HEK293 (cell line): ENCODE results near the gene CNN1.

ENCODE experiments used
- CTCF ChIA-PET: fragments of 350-600 bp; formaldehyde crosslinking; extraction: SDS; loops from one replicate; lab custom pipeline; 2021; ENCODE audit warnings: antibody characterized with exemption; lab: Yijun Ruan, JAX
- POLR2A ChIA-PET: fragments of 300-600 bp; formaldehyde crosslinking; extraction: SDS; loops from one replicate; lab custom pipeline; 2020; ENCODE audit warnings: antibody characterized with exemption, inconsistent platforms; lab: Yijun Ruan, JAX
- H3K27ac ChIP-seq: fragments of 200-500 bp; sonication (Bioruptor generic); 2 replicates; pipeline ENCODE4 v1.5.1; 2014; ENCODE audit warnings: low read depth, low read length, control low read depth, inconsistent platforms; ENCODE audit errors: extremely low read depth
- H3K36me3 ChIP-seq, 2 experiments: fragments of 200-500 bp in 1 of 2; sonication (Bioruptor generic) in 1 of 2; 1 replicate in 1 of 2; 2 replicates in 1 of 2; pipeline ENCODE4 v1.5.1; 2014 to 2017; ENCODE audit warnings: inconsistent platforms in 2 of 2, low read length in 2 of 2; ENCODE audit not compliant: control insufficient read depth in 2 of 2, insufficient read depth in 1 of 2
- H3K4me1 ChIP-seq: fragments of 200-500 bp; sonication (Bioruptor generic); 2 replicates; pipeline ENCODE4 v1.5.1; 2014; ENCODE audit warnings: mild to moderate bottlenecking, low read length, inconsistent platforms; ENCODE audit not compliant: control insufficient read depth, insufficient read depth
- H3K4me3 ChIP-seq: 2 replicates; pipeline ENCODE4 v1.5.1; 2011; ENCODE audit warnings: low read depth, mild to moderate bottlenecking, control low read depth, low read length, moderate library complexity
- H3K9me3 ChIP-seq: fragments of 200-500 bp; sonication (Bioruptor generic); 2 replicates; pipeline ENCODE4 v1.5.1; 2014; ENCODE audit warnings: low read depth, low read length, inconsistent platforms; ENCODE audit not compliant: control insufficient read depth, insufficient read depth
- GLI4 ChIP-seq: fragments of 450-650 bp; formaldehyde crosslinking; IDR thresholded peaks from 2 replicates; pipeline ENCODE4 v1.5.1; 2016; ENCODE audit warnings: missing biosample characterization, missing genetic modification characterization
- KLF9 ChIP-seq: fragments of 450-650 bp; formaldehyde crosslinking; IDR thresholded peaks from 2 replicates; pipeline ENCODE4 v1.5.1; 2016; ENCODE audit warnings: missing biosample characterization, missing genetic modification characterization, low read depth
- OSR2 ChIP-seq: fragments of 450-650 bp; formaldehyde crosslinking; IDR thresholded peaks from 2 replicates; pipeline ENCODE4 v1.5.1; 2016; ENCODE audit warnings: missing biosample characterization, missing genetic modification characterization
- SCRT2 ChIP-seq: fragments of 450-650 bp; formaldehyde crosslinking; IDR thresholded peaks from 2 replicates; pipeline ENCODE4 v1.5.1; 2016; ENCODE audit warnings: missing biosample characterization, missing genetic modification characterization
- SETDB1 ChIP-seq: IDR thresholded peaks from one replicate; pipeline ENCODE4 v1.6.1; 2017; ENCODE audit warnings: mild to moderate bottlenecking, low read length, moderate library complexity, mixed read lengths; ENCODE audit not compliant: insufficient read length
- WT1 ChIP-seq: fragments of 450-650 bp; formaldehyde crosslinking; IDR thresholded peaks from 2 replicates; pipeline ENCODE4 v1.5.1; 2016; ENCODE audit warnings: missing biosample characterization, missing genetic modification characterization
- ZBTB17 ChIP-seq: fragments of 450-650 bp; formaldehyde crosslinking; IDR thresholded peaks from 2 replicates; pipeline ENCODE4 v1.5.1; 2016; ENCODE audit warnings: missing biosample characterization, missing genetic modification characterization
- ZBTB20 ChIP-seq: fragments of 450-650 bp; formaldehyde crosslinking; IDR thresholded peaks from 2 replicates; pipeline ENCODE4 v1.5.1; 2016; ENCODE audit warnings: missing biosample characterization, missing genetic modification characterization
- ZBTB48 ChIP-seq: fragments of 450-650 bp; formaldehyde crosslinking; IDR thresholded peaks from 2 replicates; pipeline ENCODE4 v1.5.1; 2016; ENCODE audit warnings: missing biosample characterization, missing genetic modification characterization
- ZNF174 ChIP-seq: fragments of 450-650 bp; formaldehyde crosslinking; IDR thresholded peaks from 2 replicates; pipeline ENCODE4 v1.5.0; 2017; ENCODE audit warnings: missing biosample characterization, mild to moderate bottlenecking, missing genetic modification characterization
- ZNF19 ChIP-seq: fragments of 450-650 bp; formaldehyde crosslinking; IDR thresholded peaks from 2 replicates; pipeline ENCODE4; 2016; ENCODE audit warnings: missing biosample characterization, missing genetic modification characterization, low read depth
- ZNF302 ChIP-seq: fragments of 450-650 bp; formaldehyde crosslinking; IDR thresholded peaks from 2 replicates; pipeline ENCODE4 v1.5.1; 2016; ENCODE audit warnings: missing biosample characterization, missing genetic modification characterization, low read depth
- ZNF335 ChIP-seq: fragments of 450-650 bp; formaldehyde crosslinking; conservative IDR thresholded peaks from 2 replicates; pipeline ENCODE4 v1.5.1; 2016; ENCODE audit warnings: missing biosample characterization, missing genetic modification characterization
- ZNF341 ChIP-seq: fragments of 450-650 bp; formaldehyde crosslinking; IDR thresholded peaks from 2 replicates; pipeline ENCODE4; 2016; ENCODE audit warnings: low read depth, missing biosample characterization, missing genetic modification characterization
- ZNF510 ChIP-seq: fragments of 450-650 bp; formaldehyde crosslinking; IDR thresholded peaks from 2 replicates; pipeline ENCODE4 v1.5.1; 2018; ENCODE audit warnings: mild to moderate bottlenecking, missing genetic modification characterization, missing biosample characterization; ENCODE audit not compliant: insufficient replicate concordance
- ZNF544 ChIP-seq: fragments of 450-650 bp; formaldehyde crosslinking; IDR thresholded peaks from 2 replicates; pipeline ENCODE4 v1.5.0; 2017; ENCODE audit warnings: missing biosample characterization, missing genetic modification characterization
- ZNF654 ChIP-seq: fragments of 450-650 bp; formaldehyde crosslinking; IDR thresholded peaks from 2 replicates; pipeline ENCODE4 v1.5.1; 2016; ENCODE audit warnings: low read depth, missing biosample characterization, missing genetic modification characterization
- ZNF658 ChIP-seq: fragments of 450-650 bp; formaldehyde crosslinking; IDR thresholded peaks from 2 replicates; pipeline ENCODE4; 2016; ENCODE audit warnings: missing biosample characterization, missing genetic modification characterization
- ZNF670 ChIP-seq: fragments of 450-650 bp; formaldehyde crosslinking; IDR thresholded peaks from 2 replicates; pipeline ENCODE4 v1.5.1; 2016; ENCODE audit warnings: missing biosample characterization, missing genetic modification characterization, low read depth
- ZNF776 ChIP-seq: fragments of 450-650 bp; formaldehyde crosslinking; IDR thresholded peaks from 2 replicates; pipeline ENCODE4 v1.5.0; 2017; ENCODE audit warnings: missing biosample characterization, missing genetic modification characterization, borderline replicate concordance
- TF ChIP-seq, protein P1 (sequence below): fragments of 450-650 bp; formaldehyde crosslinking; IDR thresholded peaks from 2 replicates; pipeline ENCODE4 v1.5.1; 2016; ENCODE audit warnings: missing biosample characterization, missing genetic modification characterization, borderline replicate concordance
- TF ChIP-seq, protein P2 (sequence below): fragments of 450-650 bp; formaldehyde crosslinking; IDR thresholded peaks from 2 replicates; pipeline ENCODE4 v1.5.1; 2017; ENCODE audit warnings: missing biosample characterization, missing genetic modification characterization
- TF ChIP-seq, protein P3 (sequence below): fragments of 450-650 bp; formaldehyde crosslinking; IDR thresholded peaks from 2 replicates; pipeline ENCODE4 v1.5.1; 2016; ENCODE audit warnings: missing biosample characterization, missing genetic modification characterization

Gene CNN1

DNA sequence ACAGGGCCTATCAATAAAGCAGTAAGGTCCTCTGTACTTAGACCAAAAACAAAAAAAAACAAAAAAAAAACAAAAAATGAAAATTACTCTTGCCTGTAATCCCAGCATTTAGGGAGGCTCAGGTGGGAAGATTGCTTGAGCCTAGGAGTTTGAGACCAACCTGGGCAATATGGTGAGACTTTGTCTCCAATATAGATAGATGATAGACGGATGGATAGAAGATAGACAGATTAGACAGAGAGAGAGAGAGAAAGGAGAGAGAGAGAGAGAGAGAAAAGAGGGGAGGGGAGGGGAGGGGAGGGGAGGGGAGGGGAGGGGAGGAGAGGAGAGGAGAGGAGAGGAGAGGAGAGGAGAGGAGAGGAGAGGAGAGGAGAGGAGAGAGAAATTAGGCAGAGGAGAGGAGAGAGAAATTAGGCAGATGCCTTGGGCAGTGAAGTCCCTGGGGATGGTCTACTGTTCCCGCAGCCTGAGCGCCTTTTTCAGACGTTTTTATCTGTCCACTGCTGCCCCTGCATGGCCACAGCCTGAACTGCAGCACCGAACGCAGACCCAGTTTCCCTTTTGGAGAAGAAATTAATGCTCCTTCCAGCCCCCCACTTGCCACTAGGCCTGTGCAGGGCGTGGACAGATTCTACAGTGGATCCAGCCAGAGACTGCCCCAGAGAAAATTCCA is 48.8 kb downstream of the CNN1 start (continued):
- TF ChIP-seq, protein P1, sequence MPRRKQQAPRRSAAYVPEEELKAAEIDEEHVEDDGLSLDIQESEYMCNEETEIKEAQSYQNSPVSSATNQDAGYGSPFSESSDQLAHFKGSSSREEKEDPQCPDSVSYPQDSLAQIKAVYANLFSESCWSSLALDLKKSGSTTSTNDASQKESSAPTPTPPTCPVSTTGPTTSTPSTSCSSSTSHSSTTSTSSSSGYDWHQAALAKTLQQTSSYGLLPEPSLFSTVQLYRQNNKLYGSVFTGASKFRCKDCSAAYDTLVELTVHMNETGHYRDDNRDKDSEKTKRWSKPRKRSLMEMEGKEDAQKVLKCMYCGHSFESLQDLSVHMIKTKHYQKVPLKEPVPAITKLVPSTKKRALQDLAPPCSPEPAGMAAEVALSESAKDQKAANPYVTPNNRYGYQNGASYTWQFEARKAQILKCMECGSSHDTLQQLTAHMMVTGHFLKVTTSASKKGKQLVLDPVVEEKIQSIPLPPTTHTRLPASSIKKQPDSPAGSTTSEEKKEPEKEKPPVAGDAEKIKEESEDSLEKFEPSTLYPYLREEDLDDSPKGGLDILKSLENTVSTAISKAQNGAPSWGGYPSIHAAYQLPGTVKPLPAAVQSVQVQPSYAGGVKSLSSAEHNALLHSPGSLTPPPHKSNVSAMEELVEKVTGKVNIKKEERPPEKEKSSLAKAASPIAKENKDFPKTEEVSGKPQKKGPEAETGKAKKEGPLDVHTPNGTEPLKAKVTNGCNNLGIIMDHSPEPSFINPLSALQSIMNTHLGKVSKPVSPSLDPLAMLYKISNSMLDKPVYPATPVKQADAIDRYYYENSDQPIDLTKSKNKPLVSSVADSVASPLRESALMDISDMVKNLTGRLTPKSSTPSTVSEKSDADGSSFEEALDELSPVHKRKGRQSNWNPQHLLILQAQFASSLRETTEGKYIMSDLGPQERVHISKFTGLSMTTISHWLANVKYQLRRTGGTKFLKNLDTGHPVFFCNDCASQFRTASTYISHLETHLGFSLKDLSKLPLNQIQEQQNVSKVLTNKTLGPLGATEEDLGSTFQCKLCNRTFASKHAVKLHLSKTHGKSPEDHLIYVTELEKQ (tag by site-specific recombination): no peak
- TF ChIP-seq ZNF670 (tag by site-specific recombination) (no peak), GLI4 (no peak), ZNF654 (tag by site-specific recombination) (peak; percentile 81), ZNF302 (tag by site-specific recombination) (no peak), ZBTB20 (tag by site-specific recombination) (no peak)

DNA sequence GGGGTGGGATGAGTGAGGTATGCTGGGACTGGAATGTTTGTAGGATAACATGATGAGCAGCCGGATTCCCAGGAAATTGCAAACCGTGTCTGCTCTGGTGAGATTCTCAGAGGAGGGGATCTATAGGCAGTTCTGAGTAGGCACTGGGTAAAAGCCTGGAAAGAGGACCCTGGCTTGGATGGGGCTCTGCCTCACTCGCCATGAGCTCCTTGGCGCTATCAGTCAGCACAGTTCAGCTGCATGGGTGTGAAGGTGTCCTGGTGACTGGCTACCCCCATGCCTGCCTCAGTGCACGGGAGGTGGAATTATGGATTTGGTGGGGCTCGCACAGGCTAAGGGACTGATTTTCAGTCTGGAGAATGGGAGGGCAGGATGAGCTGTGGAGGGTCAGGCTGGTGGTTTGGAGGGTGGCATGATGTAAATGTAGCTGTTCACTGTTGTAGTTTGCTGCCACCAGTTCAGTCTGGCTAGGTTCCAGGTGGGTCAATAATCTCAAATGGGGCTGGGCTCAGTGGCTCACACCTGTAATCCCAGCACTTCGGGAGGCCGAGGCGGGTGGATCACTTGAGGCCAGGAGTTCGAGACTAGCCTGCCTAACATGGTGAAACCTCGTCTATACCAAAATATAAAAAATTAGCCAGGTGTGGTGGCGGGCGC is 49.5 kb downstream of the CNN1 start:
- Histone ChIP-seq H3K9me3 (no peaks in the 10 kb centered on the region), H3K27ac (no peak overlapping the region), H3K36me3 (no peaks in the 10 kb centered on the region), H3K4me1 (no peaks in the 10 kb centered on the region), H3K4me3 (no peak overlapping the region)
- CTCF ChIA-PET: interaction anchor here (0.7 to 1.5 kb wide), 8 partner anchors 19 to 344 kb away, joined by 3 to 4 read pairs (median 3); partner anchors contain the start of gene ELOF1
- TF ChIP-seq ZNF335 (tag by site-specific recombination): peak; percentile 52
- no peak for TF ChIP-seq ZNF510
- TF ChIP-seq ZNF658 (tag by site-specific recombination): no peak
- POLR2A ChIA-PET: interaction anchor here (0.8 kb wide), 1 partner anchor 29 kb away, joined by 4 read pairs; the partner anchor contains the start of gene ELOF1

DNA sequence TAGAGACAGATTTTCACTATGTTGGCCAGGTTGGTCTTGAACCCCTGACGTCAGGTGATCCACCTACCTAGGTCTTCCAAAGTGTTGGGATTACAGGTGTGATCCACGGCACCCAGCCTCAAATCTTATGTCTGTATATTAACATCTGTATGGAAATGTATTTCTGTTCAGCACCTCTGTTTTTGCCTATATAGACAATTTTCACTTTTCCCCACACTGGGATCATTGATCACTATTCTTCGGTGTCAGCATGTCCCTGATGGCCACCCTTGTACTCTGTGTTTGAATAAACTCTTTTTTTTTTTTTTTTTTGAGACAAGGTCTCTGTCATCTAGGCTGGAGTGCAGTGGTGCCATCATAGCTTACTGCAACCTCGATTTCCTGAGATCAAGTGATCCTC is 55.4 kb downstream of the CNN1 start:
- Histone ChIP-seq H3K4me1 (no peaks in the 10 kb centered on the region), H3K9me3 (no peaks in the 10 kb centered on the region), H3K27ac (no peak overlapping the region), H3K4me3 (no peak overlapping the region), H3K36me3 (peaks cover 5 to 6% of the 10 kb centered on the region in 2 experiments; a peak in 2 of 3 replicates)
- TF ChIP-seq ZNF174 (tag by site-specific recombination): no peak
- ChIA-PET CTCF (interaction anchor here (0.5 kb wide), 1 partner anchor 360 kb away, joined by 4 read pairs; no protein-coding TSS in a partner anchor), POLR2A (interaction anchor here (0.6 kb wide), 1 partner anchor 28 kb away, joined by 3 read pairs; no protein-coding TSS in a partner anchor)

DNA sequence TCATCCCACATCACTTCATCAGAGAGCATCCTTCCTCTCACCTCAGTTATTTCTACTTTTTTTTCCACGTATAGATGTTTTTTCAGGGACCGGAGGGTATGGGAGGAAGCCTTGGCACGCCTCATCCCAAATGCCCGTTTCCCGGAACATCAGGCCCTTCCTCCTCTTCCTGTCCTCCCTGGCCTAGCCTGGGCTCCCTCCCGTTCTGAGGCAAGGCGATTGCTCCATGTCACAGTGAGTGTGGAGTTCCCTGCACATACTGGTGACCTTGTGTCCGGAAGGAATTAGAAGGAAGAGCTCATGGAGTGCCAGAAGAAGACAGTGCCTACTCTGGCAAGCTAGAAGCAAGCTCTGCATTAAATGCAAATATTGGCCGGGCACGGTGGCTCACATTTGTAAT is 57.5 kb downstream of the CNN1 start:
- Histone ChIP-seq H3K4me3 (no peak overlapping the region), H3K4me1 (no peaks in the 10 kb centered on the region), H3K36me3 (peaks cover 8 to 10% of the 10 kb centered on the region in 2 experiments; a peak in 2 of 3 replicates), H3K9me3 (no peaks in the 10 kb centered on the region), H3K27ac (no peak overlapping the region)
- POLR2A ChIA-PET: interaction anchor here (0.6 kb wide), 1 partner anchor 439 kb away, joined by 4 read pairs; no protein-coding TSS in a partner anchor
- CTCF ChIA-PET: interaction anchor here (0.6 to 0.8 kb wide), 2 partner anchors 36 to 297 kb away, joined by 3 read pairs; no protein-coding TSS in a partner anchor
- TF ChIP-seq SETDB1 (no peak), ZNF670 (tag by site-specific recombination) (no peak), OSR2 (tag by site-specific recombination) (no peak), WT1 (tag by site-specific recombination) (no peak), ZNF19 (no peak), ZNF776 (tag by site-specific recombination) (no peak), ZBTB17 (tag by site-specific recombination) (no peak), KLF9 (tag by site-specific recombination) (no peak), ZBTB48 (no peak), SCRT2 (tag by site-specific recombination) (no peak), ZNF544 (tag by site-specific recombination) (no peak), ZNF341 (tag by site-specific recombination) (no peak)
- TF ChIP-seq, protein P2, sequence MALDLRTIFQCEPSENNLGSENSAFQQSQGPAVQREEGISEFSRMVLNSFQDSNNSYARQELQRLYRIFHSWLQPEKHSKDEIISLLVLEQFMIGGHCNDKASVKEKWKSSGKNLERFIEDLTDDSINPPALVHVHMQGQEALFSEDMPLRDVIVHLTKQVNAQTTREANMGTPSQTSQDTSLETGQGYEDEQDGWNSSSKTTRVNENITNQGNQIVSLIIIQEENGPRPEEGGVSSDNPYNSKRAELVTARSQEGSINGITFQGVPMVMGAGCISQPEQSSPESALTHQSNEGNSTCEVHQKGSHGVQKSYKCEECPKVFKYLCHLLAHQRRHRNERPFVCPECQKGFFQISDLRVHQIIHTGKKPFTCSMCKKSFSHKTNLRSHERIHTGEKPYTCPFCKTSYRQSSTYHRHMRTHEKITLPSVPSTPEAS: no peak
- TF ChIP-seq, protein P3, sequence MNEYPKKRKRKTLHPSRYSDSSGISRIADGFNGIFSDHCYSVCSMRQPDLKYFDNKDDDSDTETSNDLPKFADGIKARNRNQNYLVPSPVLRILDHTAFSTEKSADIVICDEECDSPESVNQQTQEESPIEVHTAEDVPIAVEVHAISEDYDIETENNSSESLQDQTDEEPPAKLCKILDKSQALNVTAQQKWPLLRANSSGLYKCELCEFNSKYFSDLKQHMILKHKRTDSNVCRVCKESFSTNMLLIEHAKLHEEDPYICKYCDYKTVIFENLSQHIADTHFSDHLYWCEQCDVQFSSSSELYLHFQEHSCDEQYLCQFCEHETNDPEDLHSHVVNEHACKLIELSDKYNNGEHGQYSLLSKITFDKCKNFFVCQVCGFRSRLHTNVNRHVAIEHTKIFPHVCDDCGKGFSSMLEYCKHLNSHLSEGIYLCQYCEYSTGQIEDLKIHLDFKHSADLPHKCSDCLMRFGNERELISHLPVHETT (tag by site-specific recombination): no peak
